ENCODE data around the gene ITGB3BP. TPM values are rescaled to one million over a fixed set of nuclear protein-coding genes. Genes with fewer than 3 reads are reported as not detected.

The ITGB3BP gene
- total RNA-seq, 1 donor from 2014 or later: 14.0 TPM

DNA sequence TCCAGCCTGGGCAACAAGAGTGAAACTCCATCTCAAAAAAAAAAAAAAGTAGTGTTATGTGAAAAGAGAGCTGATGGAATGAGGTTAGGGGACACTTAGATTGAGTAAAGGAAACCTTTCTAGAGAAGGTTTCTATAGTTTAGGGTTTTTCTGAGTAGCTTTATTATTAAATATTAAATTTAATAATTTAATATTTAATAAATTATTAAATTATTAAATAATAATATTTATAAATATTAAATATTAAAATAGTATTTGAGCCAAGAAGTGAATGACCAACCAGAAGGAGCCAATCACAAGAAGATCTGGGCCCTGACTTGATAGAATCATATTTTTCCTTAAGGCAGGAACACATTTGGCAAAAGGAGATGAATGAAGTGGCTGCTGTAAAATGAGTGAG is 104.9 kb downstream of the ITGB3BP start:
- no peak for DNase-seq (ENCODE audit: low read depth)

- DNase-seq (ENCODE audit: low read depth): no peak
These were observed 108.2 kb downstream of the ITGB3BP start for GRCh38 chr1:63414691-63415365.

DNA sequence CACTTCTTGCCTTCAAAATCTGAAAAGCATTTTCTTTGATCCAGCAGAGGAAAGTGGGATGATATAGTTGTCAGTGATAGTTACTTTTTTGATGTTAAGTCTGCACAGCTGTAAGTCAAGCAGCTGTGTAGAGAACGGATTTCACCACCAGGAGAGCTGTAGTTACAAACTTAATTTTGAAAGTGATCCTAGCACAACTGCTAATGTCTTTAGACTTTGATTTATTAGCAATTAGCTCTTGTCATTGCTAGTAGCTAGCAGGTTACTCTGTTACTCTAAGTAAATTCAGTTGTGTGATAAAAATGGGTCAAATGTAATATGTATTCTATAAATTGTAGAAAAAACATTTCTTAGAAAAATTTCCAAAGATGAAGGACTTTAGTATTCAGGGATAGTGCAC is 109.6 kb downstream of the ITGB3BP start:
- no peak for DNase-seq (ENCODE audit: low read depth)

DNA sequence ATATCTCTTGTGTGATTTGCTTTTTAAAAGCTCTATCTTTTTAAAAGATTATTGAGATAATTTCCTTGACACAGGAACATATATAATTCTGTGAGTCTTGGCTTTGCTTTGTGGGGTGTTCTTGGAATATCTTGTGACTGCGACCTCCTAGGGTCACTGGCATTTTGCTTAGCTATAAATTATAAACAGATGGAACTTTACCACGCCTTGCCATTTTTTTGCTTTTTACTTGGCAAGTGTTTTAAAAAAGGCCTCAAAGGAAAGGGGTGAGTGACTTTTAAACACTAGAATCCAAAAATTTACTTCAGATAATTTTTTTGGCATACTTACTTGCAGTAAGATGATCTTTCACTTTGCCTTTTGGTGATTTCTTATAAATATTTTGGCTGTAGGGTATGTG is 112.0 kb downstream of the ITGB3BP start:
- no peak for DNase-seq (ENCODE audit: low read depth)

DNA sequence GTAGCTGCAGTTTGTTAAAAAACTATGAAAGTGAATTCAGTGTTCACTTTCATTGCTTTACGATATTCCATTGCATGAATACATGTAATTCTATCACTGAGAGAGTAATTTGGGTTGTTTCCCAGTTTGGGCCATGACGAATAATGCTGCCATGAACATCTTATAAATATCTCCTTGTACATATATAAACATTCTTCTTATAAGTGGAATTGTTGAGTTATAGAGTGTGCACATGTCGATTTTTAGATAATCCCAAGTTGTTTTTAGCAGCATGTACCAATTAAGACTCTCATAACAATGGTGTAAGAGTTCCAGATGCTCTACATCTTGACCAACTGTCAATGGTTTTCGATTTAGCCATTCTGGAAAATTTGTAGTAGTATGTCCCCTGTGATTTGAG is 114.7 kb downstream of the ITGB3BP start:
- DNase-seq (ENCODE audit: low read depth): no peak

DNA sequence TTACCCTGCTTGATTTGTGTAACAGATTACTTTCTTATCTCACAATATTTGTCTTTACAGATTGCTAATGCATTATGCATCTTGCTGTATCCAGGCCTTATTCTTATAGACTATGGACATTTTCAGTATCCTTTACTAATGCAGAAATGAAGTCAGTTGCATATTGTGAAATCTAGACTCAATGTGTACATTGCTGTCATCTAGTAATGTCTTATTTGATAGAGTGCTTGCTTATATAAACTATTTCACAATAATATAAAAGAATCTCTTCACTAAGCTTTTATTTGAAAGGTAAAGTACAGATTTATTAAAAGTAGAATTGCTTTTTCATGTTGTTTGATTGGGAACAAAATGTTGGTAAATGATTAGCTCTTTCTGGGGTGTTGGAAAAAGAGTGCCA is 116.0 kb downstream of the ITGB3BP start:
- no peak for DNase-seq (ENCODE audit: low read depth)

DNA sequence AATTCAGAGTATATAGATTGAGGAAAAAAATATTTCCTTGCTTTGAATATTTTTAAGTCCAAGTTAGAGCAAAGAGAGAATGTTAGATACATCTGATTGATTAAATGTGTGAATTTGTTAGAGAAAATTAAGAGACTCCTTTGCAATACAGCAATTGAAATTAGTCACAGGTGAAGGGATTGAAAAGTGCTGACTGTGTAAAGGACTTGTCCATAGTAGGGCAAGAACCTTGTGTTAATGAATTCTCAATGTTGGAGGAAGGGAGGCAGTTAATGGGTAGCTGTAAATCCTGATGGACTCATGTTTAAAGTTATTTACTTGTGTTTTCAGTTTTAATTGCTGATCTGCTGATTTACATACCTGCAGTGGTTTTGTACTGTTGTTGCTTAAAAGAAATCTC is 117.0 kb downstream of the ITGB3BP start:
- no peak for DNase-seq (ENCODE audit: low read depth)

- no peak for DNase-seq (ENCODE audit: low read depth)
These were observed 118.0 kb downstream of the ITGB3BP start for GRCh38 chr1:63405021-63405420.

DNA sequence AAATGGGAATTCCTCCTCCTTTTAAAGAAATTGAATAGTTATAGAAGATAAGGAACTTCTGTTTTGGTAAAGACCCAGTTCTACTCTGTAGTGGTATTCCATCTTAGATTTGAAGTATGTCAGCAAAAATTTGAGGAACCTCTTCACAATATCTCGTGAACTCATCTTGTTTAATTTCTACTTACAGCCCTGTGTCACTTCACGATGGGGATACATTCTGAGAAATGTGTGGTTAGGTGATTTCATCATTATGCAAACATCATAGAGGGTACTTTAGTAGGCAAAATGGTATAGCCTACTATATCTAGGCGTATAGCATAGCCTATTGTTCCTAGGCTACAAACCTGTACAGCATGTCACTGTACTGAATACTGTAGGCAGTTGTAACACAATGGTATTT is 119.6 kb downstream of the ITGB3BP start:
- no peak for DNase-seq (ENCODE audit: low read depth)

DNA sequence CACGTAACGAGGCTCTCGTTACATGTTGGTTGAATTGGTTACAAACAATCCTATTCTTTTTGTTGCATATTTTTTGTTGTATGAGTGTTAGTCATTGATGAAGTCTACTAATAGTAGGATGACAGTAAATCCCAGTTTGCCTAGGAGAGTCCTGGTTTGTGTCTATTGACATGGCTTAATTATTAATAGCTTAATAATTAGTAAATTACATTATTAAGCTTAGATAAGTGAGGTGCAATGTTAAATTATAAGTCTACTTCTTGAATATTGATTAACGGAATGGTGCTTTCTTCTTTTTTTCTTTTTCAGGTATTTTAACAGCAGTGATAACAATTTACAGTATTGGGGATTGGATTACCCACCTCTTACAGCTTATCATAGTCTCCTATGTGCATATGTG is 121.1 kb downstream of the ITGB3BP start:
- no peak for DNase-seq (ENCODE audit: low read depth)

Other genes with a start within 250 kb of the ITGB3BP start
- gene FOXD3, start 200.7 kb downstream of the ITGB3BP start, total RNA-seq: not detected in 2 replicates
- 16.7 and 17.7 TPM in 2 replicates for gene ALG6, start 155.6 kb downstream of the ITGB3BP start, total RNA-seq
- 8.5 and 15.1 TPM in 2 replicates for gene EFCAB7, start 300 bp upstream of the ITGB3BP start, total RNA-seq
- 99.7 and 152 TPM in 2 replicates for gene PGM1, start 70.2 kb upstream of the ITGB3BP start, total RNA-seq